ENCODE measurements around the gene TXN2.

The TXN2 gene

DNA sequence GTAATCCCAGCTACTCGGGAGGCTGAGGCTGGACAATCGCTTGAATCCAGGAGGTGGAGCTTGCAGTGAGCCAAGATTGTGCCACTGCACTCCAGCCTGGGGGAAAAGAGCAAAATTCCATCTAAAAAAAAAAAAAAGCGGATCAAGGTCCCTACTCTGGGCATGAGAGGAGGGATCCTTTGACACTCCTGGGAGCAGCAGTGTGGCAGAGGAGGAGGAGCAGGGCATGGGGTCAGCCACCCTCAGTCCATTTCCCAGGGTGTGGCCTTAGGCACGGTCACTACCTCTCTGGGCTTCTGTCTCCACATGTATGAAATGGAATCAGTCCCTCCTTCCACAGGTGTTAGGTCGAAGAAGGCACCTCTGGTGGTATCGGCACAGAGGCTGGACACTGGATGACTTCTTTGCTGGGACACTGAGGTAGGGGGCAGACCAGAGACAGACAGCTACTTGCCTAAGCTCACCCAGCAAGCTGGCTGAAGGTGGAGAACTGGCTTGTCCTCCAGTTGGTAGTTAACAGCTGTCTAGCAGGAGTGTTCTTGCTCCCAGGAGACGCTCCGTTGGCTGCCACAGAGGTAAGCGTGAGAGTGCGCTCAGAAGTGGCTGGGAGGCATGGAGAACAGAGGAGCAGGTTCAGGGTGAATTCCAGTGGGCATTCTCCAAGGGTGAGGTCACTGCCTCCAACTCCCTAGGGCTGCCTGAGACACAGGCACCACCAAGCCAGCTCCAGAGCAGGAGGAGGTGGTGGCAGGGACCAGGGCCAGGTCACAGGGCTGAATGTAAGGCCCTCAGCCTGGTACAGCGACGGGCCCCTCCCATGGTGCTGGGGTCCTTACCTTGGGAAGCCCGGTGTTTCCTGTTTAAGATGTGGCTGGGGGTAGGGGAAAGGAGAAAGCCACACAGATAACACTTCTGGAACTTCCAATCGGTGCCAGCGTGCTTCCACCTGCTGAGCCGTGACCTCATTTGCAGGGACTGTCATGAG lies 19.5 kb downstream of the TXN2 start:
- TF ChIP-seq, protein P1, sequence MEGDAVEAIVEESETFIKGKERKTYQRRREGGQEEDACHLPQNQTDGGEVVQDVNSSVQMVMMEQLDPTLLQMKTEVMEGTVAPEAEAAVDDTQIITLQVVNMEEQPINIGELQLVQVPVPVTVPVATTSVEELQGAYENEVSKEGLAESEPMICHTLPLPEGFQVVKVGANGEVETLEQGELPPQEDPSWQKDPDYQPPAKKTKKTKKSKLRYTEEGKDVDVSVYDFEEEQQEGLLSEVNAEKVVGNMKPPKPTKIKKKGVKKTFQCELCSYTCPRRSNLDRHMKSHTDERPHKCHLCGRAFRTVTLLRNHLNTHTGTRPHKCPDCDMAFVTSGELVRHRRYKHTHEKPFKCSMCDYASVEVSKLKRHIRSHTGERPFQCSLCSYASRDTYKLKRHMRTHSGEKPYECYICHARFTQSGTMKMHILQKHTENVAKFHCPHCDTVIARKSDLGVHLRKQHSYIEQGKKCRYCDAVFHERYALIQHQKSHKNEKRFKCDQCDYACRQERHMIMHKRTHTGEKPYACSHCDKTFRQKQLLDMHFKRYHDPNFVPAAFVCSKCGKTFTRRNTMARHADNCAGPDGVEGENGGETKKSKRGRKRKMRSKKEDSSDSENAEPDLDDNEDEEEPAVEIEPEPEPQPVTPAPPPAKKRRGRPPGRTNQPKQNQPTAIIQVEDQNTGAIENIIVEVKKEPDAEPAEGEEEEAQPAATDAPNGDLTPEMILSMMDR (conservative IDR thresholded peaks at IDR 0.05), result no peak
- H3K27ac ChIP-seq, result no peak overlapping the region

DNA sequence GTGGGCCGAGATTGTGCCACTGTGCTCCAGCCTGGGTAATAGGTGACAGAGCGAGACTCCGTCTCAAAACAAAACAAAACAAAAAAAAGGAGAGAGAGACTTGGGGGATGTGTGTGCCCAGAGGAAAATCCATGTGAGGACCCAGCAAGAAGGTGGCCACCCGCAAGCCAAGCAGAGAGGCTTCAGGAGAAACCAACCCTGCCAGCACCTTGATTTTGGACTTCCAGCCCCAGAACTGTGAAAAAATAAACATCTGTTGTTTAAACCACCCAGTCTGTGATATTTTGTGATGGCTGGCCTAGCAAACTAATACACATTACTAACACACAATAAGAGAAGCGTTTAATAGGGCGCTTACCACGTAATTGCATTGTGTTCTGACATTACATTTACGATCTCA lies 21.2 kb downstream of the TXN2 start:
- TF ChIP-seq, protein P1 (conservative IDR thresholded peaks at IDR 0.05), result no peak
- H3K27ac ChIP-seq, result no peak overlapping the region

DNA sequence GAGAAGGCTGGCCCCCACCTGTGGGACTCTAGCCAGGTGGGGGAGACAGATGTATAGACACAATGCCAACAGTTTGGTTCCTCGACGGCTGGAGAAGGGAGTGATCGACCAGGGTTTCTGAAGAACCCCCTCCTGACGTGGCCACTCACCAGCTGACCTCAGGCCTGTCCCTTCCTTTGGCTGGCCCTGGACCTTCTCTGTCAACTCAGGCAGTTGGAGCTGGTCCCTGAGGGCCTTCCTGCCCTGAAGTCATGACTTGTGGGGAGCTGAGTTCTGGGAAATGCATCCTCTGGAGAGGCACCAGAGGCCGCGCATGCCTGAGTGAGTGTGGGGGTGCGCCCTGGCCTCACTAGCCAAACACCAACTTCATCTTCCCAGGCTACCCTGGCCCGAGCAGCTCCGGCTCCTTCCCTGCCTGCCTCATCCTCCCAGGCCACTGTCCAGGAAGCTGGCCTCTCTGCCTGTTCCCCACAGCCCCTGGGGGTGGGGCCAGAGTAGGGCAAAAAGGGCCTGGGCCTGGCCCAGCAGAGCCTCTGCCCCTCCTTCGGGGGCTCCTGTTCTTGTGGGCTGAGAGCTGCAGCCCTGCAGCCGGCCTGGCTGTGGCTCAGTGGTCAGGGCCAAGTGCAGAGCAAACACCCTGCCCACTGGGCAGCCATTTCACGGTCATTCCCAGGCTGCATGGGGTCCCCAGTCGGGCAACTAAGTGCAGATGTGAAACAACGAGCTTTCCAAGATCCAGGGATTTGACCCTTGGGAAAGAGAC lies 23.6 kb downstream of the TXN2 start:
- TF ChIP-seq, protein P1 (conservative IDR thresholded peaks at IDR 0.05), result no peak
- no peak overlapping the region for H3K27ac ChIP-seq

DNA sequence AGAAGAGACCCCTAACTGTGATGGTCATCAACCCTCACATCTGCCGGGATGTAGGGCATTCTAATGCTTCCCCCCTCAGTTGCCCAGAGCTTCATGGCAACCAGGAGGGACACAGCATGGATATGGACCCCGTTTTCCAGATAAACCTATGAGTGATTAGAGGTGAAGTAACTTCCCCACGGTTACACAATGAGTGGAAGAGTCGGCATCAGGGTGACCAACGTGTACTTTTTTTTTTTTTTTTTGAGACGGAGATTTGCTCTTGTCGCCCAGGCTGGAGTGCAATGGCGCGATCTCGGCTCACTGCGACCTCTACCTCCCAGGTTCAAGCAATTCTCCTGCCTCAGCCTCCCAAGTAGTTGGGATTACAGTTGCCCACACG lies 25.0 kb downstream of the TXN2 start:
- no peak overlapping the region for H3K27ac ChIP-seq
- TF ChIP-seq, protein P1 (conservative IDR thresholded peaks at IDR 0.05), result no peak

DNA sequence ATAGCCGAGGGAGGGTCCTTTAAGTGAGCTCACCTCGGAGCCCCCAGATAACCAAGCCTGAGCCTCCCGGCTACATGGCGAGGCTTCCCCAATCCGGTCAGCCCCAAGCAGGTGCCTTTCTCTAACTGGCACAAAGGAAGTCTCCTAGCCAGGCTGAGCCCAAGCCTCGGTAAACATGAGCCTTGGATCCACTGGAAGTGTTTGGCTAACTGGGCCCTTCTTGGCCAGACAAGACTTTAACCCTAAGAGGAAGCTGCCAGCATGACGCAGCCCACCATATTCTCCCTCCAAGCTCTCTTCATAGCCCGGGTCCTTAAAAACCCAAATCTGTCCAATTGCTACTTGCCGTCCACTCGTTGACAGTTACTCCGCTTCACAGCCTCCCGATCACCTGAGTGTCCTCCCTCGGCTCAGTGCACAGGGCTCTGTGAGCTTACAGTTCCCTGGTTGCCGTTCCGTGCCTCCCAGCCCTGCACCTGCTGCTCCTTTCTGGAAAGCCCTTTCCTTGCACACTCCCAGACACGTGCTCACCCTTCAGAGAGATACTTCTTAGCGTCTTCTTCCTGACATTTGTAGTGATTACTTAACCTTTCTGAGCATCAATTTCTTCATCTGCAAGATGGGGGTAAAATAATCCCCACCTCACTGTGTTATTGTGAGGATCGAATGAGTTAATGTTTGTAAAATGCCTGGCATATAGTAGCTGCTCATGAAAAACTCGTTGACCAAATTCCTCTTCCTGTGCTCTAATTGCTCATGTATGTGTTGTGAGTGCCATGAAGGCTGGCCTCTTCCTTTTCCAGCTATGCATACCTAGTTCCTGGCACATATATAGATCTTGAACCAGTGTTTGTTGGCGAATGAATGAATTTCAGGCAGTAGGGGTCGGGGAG lies 25.6 kb downstream of the TXN2 start:
- TF ChIP-seq, protein P1 (conservative IDR thresholded peaks at IDR 0.05), result no peak
- peak overlapping the region; percentile 84 for H3K27ac ChIP-seq

DNA sequence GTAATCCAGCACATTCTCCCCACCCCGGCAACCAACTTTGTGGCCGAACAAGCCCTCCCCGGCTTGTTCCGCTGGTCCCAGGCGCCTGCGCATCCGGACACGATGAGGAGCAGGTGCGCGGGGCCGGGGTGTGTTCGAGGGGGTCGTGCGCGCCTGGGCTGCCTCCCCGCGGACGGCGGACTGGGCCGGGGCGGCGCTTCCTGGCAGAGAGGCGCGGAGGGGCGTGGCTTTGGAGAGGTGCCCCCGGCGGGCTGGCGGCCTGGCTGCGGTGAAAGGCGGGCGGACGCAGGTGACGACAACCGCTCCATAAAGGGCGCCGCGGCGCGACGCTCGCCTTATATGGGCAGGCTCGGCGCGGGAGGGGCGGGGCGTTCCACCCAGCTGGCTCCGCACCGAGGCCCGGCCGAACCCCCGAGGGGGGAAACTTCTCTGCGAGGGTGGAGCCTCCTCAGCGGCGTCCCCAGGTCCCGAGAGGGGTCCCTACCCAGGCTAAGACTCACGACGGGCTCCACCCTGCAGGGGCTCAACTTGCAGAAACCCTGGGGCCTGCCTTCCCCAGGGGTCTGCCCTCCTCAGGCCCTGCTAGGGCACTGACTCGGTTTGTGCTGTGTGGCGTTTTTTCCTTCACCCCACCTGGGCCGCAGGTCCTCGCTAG lies 26.4 kb downstream of the TXN2 start:
- peak overlapping the region; percentile 84 for H3K27ac ChIP-seq
- TF ChIP-seq, protein P1 (conservative IDR thresholded peaks at IDR 0.05), result peak; percentile 32

Data from VCaP (cell line).